Measurements from ENCODE around the gene ZNF646.

The ZNF646 gene, protein sequence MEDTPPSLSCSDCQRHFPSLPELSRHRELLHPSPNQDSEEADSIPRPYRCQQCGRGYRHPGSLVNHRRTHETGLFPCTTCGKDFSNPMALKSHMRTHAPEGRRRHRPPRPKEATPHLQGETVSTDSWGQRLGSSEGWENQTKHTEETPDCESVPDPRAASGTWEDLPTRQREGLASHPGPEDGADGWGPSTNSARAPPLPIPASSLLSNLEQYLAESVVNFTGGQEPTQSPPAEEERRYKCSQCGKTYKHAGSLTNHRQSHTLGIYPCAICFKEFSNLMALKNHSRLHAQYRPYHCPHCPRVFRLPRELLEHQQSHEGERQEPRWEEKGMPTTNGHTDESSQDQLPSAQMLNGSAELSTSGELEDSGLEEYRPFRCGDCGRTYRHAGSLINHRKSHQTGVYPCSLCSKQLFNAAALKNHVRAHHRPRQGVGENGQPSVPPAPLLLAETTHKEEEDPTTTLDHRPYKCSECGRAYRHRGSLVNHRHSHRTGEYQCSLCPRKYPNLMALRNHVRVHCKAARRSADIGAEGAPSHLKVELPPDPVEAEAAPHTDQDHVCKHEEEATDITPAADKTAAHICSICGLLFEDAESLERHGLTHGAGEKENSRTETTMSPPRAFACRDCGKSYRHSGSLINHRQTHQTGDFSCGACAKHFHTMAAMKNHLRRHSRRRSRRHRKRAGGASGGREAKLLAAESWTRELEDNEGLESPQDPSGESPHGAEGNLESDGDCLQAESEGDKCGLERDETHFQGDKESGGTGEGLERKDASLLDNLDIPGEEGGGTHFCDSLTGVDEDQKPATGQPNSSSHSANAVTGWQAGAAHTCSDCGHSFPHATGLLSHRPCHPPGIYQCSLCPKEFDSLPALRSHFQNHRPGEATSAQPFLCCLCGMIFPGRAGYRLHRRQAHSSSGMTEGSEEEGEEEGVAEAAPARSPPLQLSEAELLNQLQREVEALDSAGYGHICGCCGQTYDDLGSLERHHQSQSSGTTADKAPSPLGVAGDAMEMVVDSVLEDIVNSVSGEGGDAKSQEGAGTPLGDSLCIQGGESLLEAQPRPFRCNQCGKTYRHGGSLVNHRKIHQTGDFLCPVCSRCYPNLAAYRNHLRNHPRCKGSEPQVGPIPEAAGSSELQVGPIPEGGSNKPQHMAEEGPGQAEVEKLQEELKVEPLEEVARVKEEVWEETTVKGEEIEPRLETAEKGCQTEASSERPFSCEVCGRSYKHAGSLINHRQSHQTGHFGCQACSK (N-terminal part only)

DNA sequence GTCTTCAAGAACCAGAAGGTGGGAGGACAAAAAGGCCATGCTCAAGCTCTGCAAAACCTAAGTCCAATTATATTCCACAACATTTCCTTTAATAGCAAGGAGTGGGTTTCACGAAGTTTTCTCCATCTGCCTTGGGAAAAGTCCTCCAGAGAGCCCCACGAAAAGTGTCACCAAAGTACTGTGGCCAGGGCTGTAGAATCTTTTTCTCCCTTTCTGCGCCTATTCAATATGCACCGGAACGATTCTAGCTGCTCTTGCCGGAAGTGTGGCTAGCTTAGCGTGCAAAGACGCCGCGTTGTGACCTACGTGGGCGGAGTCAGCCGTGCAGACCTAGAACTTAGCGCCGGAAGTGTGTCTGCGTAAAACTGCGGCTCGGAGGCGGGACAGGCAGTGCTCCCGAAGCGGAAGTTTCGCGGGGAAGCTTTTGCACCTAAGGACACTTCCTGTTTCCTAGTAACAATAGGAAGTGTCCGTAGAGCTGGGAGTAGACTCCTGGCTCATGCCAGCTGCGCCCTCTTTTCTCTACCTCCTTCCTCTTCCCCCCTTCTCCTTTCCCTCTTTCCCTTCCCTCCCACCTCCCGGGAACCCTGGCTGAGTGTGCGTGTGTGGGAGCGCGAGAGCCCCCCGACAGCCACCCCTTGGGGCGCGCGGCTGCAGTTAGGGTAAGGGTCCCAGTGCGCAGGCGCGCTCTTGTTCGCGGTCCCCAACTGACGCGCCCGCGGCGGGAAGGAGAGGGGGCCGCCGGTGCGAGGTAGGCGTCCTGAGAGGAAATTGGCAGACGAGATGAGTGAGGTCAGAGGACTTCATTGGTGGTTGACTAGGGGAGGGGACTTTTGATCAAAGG lies at the start of gene ZNF646, which contains the start of gene ZNF668:
Gene ZNF646, plus strand, starts transcription at position 453 of the 844 bp plus-strand sequence. CDS start 1,903 bp downstream, outside the sequence.
Gene ZNF668, minus strand, starts transcription at position 271 of the 844 bp plus-strand sequence. CDS start 9,781 bp downstream, outside the sequence.
- Histone ChIP-seq H3K27me3 (ENCODE audit: control insufficient read depth, insufficient read depth, low read length) (no peaks in the 10 kb centered on the region), H3K9me3 (ENCODE audit: control insufficient read depth, insufficient read depth, low read depth, low read length) (no peaks in the 10 kb centered on the region), H3K4me1 (ENCODE audit: control insufficient read depth, insufficient read depth, low read length) (peaks cover 6% of the 10 kb centered on the region), H3K27ac (ENCODE audit: low read depth, low read length) (peak within 1 kb of the TSS; percentile 59), H3K4me3 (ENCODE audit: low read depth, low read length) (peak within 1 kb of the TSS; percentile 97), H3K36me3 (ENCODE audit: control insufficient read depth, insufficient read depth, low read length) (peaks cover 33% of the 10 kb centered on the region), H3K9ac (ENCODE audit: low read length) (peak within 1 kb of the TSS; percentile 83)

DNA sequence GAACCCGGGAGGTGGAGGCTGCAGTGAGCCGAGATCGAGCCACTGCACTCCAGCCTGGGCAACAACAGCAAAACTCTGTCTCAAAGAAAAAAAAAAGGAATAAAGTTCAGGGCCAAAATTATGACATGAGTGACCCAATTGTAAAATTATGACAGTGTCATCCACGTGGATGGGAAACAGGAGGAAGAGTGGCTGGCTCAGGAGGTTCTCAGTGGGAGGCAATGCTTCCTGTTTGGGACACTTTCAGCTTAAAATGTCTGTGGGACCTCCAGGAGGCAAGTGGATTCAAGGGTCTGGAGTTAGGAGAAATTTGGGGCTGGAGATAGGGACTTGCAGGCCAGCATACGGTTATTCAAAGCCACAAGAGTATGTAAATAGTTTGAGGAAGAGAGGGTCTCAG lies 48.9 kb upstream of the ZNF646 start:
- Histone ChIP-seq H3K4me1 (ENCODE audit: control insufficient read depth, insufficient read depth, low read length) (peaks cover 7% of the 10 kb centered on the region; the same call in 1 of the 2 replicates), H3K9ac (ENCODE audit: low read length) (no peak overlapping the region), H3K27ac (ENCODE audit: low read depth, low read length) (no peak overlapping the region), H3K36me3 (ENCODE audit: control insufficient read depth, insufficient read depth, low read length) (no peaks in the 10 kb centered on the region), H3K9me3 (ENCODE audit: control insufficient read depth, insufficient read depth, low read depth, low read length) (no peaks in the 10 kb centered on the region), H3K4me3 (ENCODE audit: low read depth, low read length) (no peak overlapping the region), H3K27me3 (ENCODE audit: control insufficient read depth, insufficient read depth, low read length) (no peaks in the 10 kb centered on the region)

DNA sequence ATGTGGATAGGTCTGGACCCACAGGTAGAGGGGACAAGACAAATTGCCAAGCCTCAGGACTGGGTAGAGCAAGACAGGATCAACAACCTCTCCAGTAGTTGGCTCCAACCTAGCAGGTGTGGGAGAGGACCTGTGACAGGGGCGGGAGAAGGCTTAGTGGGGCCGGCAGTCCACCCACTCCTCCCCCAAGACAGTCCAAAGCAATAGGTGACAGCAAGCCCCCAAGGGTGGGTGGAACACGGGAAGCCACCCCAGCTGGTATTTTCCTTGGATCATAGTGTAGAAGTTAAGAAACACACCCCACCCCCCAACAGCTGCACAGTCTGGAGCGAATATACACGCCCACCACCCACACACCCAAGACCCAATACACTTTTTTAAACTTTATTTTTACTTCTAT lies 45.0 kb upstream of the ZNF646 start:
- H3K9ac ChIP-seq (ENCODE audit: low read length): no peak overlapping the region
- no peaks in the 10 kb centered on the region for H3K27me3 ChIP-seq (ENCODE audit: control insufficient read depth, insufficient read depth, low read length)
- no peaks in the 10 kb centered on the region for H3K36me3 ChIP-seq (ENCODE audit: control insufficient read depth, insufficient read depth, low read length)
- no peak overlapping the region for H3K27ac ChIP-seq (ENCODE audit: low read depth, low read length)
- H3K4me3 ChIP-seq (ENCODE audit: low read depth, low read length): no peak overlapping the region
- H3K9me3 ChIP-seq (ENCODE audit: control insufficient read depth, insufficient read depth, low read depth, low read length): no peaks in the 10 kb centered on the region
- peaks cover 12% of the 10 kb centered on the region; the same call in 1 of the 2 replicates for H3K4me1 ChIP-seq (ENCODE audit: control insufficient read depth, insufficient read depth, low read length)

DNA sequence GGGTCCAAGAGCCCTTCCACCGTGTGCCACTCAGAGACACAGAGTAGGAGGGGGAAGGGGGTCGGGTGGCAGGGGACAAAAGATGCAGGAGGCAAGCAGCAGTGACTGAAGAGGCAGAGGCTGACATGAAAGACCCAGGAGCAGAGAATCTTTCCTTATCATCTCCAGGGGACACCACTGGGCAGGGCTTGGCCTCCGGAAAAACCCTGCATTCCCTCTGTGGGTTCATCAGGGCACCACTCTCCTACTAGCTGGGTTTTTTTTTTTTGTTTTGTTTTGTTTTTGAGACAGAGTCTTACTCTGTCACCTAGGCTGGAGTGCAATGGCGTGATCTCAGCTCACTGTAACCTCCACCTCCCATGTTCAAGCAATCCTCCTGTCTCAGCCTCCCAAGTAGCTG lies 42.9 kb upstream of the ZNF646 start:
- H3K4me1 ChIP-seq (ENCODE audit: control insufficient read depth, insufficient read depth, low read length): peaks cover 5% of the 10 kb centered on the region; the same call in 1 of the 2 replicates
- H3K9me3 ChIP-seq (ENCODE audit: control insufficient read depth, insufficient read depth, low read depth, low read length): no peaks in the 10 kb centered on the region
- no peak overlapping the region for H3K9ac ChIP-seq (ENCODE audit: low read length)
- H3K27me3 ChIP-seq (ENCODE audit: control insufficient read depth, insufficient read depth, low read length): no peaks in the 10 kb centered on the region
- no peak overlapping the region for H3K4me3 ChIP-seq (ENCODE audit: low read depth, low read length)
- no peak overlapping the region for H3K27ac ChIP-seq (ENCODE audit: low read depth, low read length)
- H3K36me3 ChIP-seq (ENCODE audit: control insufficient read depth, insufficient read depth, low read length): no peaks in the 10 kb centered on the region

DNA sequence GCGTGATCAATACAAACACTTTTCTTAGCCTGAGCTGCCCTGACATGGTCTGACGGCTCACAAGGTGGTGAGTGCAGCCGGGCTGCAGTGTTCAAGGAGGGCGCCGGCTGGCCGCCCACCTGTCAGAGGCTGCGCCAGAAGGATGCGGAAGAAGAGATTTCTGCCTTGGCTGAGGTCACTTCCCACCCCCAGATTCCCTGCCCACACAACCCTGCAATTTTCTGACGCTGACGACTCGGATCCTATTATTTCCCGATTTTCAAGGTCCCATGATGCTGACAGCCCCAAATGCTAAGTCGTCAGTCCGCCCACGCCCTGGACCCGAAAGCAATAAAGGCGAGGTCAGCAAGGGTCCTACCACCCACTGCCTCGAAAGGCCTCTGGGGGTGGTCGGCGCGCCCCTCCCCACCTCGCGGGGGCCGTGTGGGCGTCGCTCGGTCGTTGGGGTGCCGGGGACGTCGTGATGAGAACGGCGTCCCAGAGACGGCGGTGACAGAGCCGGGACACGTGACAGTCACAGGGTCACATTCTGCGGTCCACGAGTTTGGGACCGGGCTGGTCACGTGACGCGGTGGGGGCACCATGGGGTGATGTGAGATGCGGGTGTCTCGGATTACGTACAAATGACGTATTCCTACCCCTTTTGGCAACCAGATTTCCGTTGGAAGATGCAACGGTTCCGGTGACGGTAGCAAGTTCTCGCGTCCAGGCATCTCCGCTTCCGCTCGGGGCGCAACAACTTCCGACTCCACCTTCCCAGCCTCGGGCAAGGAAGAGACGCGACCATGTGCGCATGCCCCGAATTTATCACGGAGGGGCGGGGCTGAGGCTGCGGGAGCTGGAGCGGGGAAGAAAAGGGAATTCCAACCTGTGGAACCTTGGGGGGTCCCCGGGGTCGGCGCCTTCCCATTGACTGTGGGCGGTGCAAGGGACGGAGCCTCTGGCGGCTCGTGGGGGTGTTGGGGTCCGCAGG lies 41.2 kb upstream of the ZNF646 start, which contains the start of gene STX4:
Gene STX4, plus strand, starts transcription at position 823 of the 973 bp plus-strand sequence. CDS start 248 bp downstream, outside the sequence.
- Histone ChIP-seq H3K27me3 (ENCODE audit: control insufficient read depth, insufficient read depth, low read length) (no peaks in the 10 kb centered on the region), H3K9me3 (ENCODE audit: control insufficient read depth, insufficient read depth, low read depth, low read length) (no peaks in the 10 kb centered on the region), H3K4me1 (ENCODE audit: control insufficient read depth, insufficient read depth, low read length) (peaks cover 5% of the 10 kb centered on the region; the same call in 1 of the 2 replicates), H3K36me3 (ENCODE audit: control insufficient read depth, insufficient read depth, low read length) (no peaks in the 10 kb centered on the region), H3K4me3 (ENCODE audit: low read depth, low read length) (peak within 1 kb of the TSS; percentile 87), H3K27ac (ENCODE audit: low read depth, low read length) (no peak within 1 kb of the TSS), H3K9ac (ENCODE audit: low read length) (peak within 1 kb of the TSS; percentile 62)

DNA sequence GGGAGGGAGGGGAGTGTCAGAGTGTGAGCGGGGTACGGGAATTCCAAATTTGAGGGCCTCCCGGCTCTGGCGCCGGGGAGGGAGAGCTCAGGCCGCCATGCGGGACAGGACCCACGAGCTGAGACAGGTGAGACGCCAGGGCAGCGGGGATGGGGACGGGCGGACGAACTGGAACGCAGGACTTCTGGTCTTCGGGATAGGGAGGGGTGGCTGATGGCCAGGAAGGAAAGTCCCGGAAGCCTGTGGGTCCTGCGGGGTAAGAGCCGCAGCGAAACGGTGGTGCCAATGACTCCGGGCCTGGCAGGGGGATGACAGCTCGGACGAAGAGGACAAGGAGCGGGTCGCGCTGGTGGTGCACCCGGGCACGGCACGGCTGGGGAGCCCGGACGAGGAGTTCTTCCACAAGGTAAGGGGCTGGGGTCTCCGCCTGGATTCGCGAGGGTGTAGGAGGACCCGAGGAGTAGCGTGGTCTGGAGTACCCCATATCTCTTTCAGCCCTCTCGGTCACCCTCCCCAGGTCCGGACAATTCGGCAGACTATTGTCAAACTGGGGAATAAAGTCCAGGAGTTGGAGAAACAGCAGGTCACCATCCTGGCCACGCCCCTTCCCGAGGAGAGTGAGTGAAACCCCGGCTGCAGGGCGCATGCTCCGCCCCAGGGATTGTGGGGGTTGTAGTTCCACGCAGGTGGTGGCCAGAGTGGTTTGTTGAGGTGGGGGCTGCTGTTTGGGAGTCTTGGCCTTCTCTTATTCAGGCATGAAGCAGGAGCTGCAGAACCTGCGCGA lies 40.3 kb upstream of the ZNF646 start:
- no peaks in the 10 kb centered on the region for H3K27me3 ChIP-seq (ENCODE audit: control insufficient read depth, insufficient read depth, low read length)
- peak overlapping the region; percentile 87 for H3K4me3 ChIP-seq (ENCODE audit: low read depth, low read length)
- no peaks in the 10 kb centered on the region for H3K9me3 ChIP-seq (ENCODE audit: control insufficient read depth, insufficient read depth, low read depth, low read length)
- H3K27ac ChIP-seq (ENCODE audit: low read depth, low read length): no peak overlapping the region
- peaks cover 5% of the 10 kb centered on the region; the same call in 1 of the 2 replicates for H3K4me1 ChIP-seq (ENCODE audit: control insufficient read depth, insufficient read depth, low read length)
- peaks cover under 1% of the 10 kb centered on the region; the same call in 1 of the 2 replicates for H3K36me3 ChIP-seq (ENCODE audit: control insufficient read depth, insufficient read depth, low read length)
- peak overlapping the region; percentile 62 for H3K9ac ChIP-seq (ENCODE audit: low read length)

DNA sequence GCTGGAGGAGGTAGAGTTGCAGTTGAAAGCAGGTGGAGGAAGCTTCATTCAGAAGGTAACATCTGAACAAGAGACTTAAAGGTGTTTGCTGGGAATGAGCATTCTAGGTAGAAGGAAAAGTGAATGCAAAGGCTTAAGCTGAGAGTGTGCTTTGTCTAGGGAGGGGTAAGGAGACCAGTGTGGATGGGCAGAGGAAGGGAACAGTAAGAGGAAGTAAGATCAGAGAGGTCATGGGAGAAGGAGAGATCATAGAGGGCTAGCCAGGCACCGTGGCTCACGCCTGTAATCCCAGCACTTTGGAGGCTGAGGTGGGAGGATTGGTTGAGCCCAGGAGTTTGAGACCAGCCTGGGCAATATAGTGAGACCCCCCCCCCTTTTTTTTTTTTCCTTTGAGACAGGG lies 37.5 kb upstream of the ZNF646 start:
- H3K4me1 ChIP-seq (ENCODE audit: control insufficient read depth, insufficient read depth, low read length): peaks cover 5% of the 10 kb centered on the region; the same call in 1 of the 2 replicates
- H3K36me3 ChIP-seq (ENCODE audit: control insufficient read depth, insufficient read depth, low read length): peaks cover 13% of the 10 kb centered on the region
- H3K27me3 ChIP-seq (ENCODE audit: control insufficient read depth, insufficient read depth, low read length): no peaks in the 10 kb centered on the region
- H3K27ac ChIP-seq (ENCODE audit: low read depth, low read length): no peak overlapping the region
- H3K4me3 ChIP-seq (ENCODE audit: low read depth, low read length): no peak overlapping the region
- no peak overlapping the region for H3K9ac ChIP-seq (ENCODE audit: low read length)
- H3K9me3 ChIP-seq (ENCODE audit: control insufficient read depth, insufficient read depth, low read depth, low read length): no peaks in the 10 kb centered on the region

DNA sequence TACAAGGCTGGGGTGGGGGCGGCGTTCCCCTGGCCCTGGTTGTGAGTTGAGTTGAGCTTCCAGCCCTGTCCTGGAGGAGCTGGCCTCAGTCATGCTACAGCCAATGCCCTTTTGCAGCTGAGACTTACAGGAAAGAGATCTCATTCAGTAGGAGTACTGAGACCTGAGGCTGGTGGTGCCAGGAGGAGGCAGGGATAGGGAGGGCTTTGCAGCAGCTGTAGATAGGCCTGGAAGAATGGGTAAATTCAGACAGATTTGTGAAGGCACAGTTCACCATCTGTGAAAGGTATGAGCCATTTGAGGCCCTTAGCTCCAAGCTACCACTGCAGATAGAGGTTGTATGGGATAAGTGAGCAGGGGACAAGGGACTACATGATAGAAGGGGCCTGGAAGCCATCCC lies 35.2 kb upstream of the ZNF646 start:
- Histone ChIP-seq H3K36me3 (ENCODE audit: control insufficient read depth, insufficient read depth, low read length) (peaks cover 13% of the 10 kb centered on the region), H3K4me3 (ENCODE audit: low read depth, low read length) (no peak overlapping the region), H3K27me3 (ENCODE audit: control insufficient read depth, insufficient read depth, low read length) (no peaks in the 10 kb centered on the region), H3K27ac (ENCODE audit: low read depth, low read length) (no peak overlapping the region), H3K9ac (ENCODE audit: low read length) (no peak overlapping the region), H3K9me3 (ENCODE audit: control insufficient read depth, insufficient read depth, low read depth, low read length) (no peaks in the 10 kb centered on the region), H3K4me1 (ENCODE audit: control insufficient read depth, insufficient read depth, low read length) (no peaks in the 10 kb centered on the region)

All from HUES6 (cell line).